ENCODE data around the gene ADAMTS6. TPM values are rescaled to one million over a fixed set of nuclear protein-coding genes. Genes with fewer than 3 reads are reported as not detected.
"Not testable (repeated sequence)": the region's sequence is repeated elsewhere in the genome, so short reads cannot be mapped to it uniquely, and the experiment has no call there.

ADAMTS6 gene
- polyA plus RNA-seq, 2 of the 4 experiments (the other 2 are of a cell fraction), result 0.22 to 0.66 TPM

GRCh38 chr5:65185468-65185867 is 296.3 kb downstream of the ADAMTS6 start:
- FAIRE-seq, result no peak
- Histone ChIP-seq H3K27ac (no peak overlapping the region), H3K9me3 (no peaks in the 10 kb centered on the region), H3K4me3 (no peak overlapping the region), H3K4me1 (peaks cover 3% of the 10 kb centered on the region; the same call in 1 of the 3 replicates), H3K4me2 (no peak overlapping the region)
- no peak for ATAC-seq
- CTCF ChIA-PET, result no interaction called here
- DNase-seq (ENCODE audit: low read depth in 1 of 2, low spot score in 1 of 2), result no peak
- no peak for TF ChIP-seq TP53 (CRISPR knock-in tag; IDR thresholded peaks at IDR 0.05)
- TF ChIP-seq POLR2A (IDR thresholded peaks at IDR 0.05; ENCODE audit: low read length), result no peak
- no peak for TF ChIP-seq ZNF302 (CRISPR knock-in tag; IDR thresholded peaks at IDR 0.05)
- TF ChIP-seq, protein P1, sequence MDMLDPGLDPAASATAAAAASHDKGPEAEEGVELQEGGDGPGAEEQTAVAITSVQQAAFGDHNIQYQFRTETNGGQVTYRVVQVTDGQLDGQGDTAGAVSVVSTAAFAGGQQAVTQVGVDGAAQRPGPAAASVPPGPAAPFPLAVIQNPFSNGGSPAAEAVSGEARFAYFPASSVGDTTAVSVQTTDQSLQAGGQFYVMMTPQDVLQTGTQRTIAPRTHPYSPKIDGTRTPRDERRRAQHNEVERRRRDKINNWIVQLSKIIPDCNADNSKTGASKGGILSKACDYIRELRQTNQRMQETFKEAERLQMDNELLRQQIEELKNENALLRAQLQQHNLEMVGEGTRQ (IDR thresholded peaks at IDR 0.05), result no peak
- no peak for TF ChIP-seq CBX8 (IDR thresholded peaks at IDR 0.05)
- TF ChIP-seq MYC (IDR thresholded peaks at IDR 0.05; ENCODE audit: borderline replicate concordance, low read length), result no peak
- no peak for TF ChIP-seq HES2 (IDR thresholded peaks at IDR 0.05)
- TF ChIP-seq E2F6 (IDR thresholded peaks at IDR 0.05; ENCODE audit: borderline replicate concordance, low read depth), result no peak
- TF ChIP-seq REST (IDR thresholded peaks at IDR 0.05), result no peak
- no peak for TF ChIP-seq CHD4 (IDR thresholded peaks at IDR 0.05; ENCODE audit: borderline replicate concordance)
- no peak for TF ChIP-seq SREBF2 (IDR thresholded peaks at IDR 0.05)
- WGBS (ENCODE audit: missing lambda C conversion rate), result 90% methylated on average over 1 of the region's 1 CpG
- POLR2A ChIA-PET, result no interaction called here

DNA sequence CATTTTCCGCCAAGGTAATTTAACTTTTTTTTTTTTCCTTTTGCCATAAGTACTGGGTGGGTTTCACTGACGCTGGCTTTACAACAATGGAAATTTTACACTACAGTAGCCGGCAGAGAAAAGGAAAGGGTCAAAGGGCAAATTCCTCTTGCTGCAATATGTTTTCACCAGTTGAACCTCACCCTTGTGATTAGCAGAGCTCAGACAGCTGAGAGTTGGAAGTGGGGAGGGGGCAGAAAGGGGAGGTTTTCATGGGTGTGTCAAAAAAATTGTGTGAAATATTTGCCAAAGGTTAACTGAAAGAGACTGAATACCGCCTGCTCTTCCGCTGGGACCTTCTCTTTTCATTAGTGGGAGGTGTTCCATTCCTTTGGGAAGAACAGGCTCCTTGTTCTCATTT is 296.9 kb downstream of the ADAMTS6 start:
- CTCF ChIA-PET, result no interaction called here
- TF ChIP-seq ESRRA (IDR thresholded peaks at IDR 0.05; ENCODE audit: borderline replicate concordance, low read length) (no peak), NR3C1 (IDR thresholded peaks at IDR 0.05) (no peak), HOXA7 (CRISPR knock-in tag; IDR thresholded peaks at IDR 0.05) (no peak), FOSB (CRISPR knock-in tag; IDR thresholded peaks at IDR 0.05) (no peak), PHF8 (IDR thresholded peaks at IDR 0.05; ENCODE audit: borderline replicate concordance, low read depth) (no peak), PBX3 (IDR thresholded peaks at IDR 0.05) (no peak), ZFP36 (IDR thresholded peaks at IDR 0.05; ENCODE audit: borderline replicate concordance, partially characterized antibody) (no peak), ZC3H11A (IDR thresholded peaks at IDR 0.05) (no peak), FOSL2 (IDR thresholded peaks at IDR 0.05) (no peak), FOSL2 (CRISPR knock-in tag; IDR thresholded peaks at IDR 0.05) (no peak), HOXB5 (CRISPR knock-in tag; IDR thresholded peaks at IDR 0.05) (no peak), NPAS2 (CRISPR knock-in tag; IDR thresholded peaks at IDR 0.05; ENCODE audit: borderline replicate concordance) (no peak), HEYL (CRISPR knock-in tag; IDR thresholded peaks at IDR 0.05) (no peak), EHMT2 (IDR thresholded peaks at IDR 0.05; ENCODE audit: low read depth) (no peak), EP300 (IDR thresholded peaks at IDR 0.05) (no peak), REST (IDR thresholded peaks at IDR 0.05) (no peak), CBX2 (IDR thresholded peaks at IDR 0.05; ENCODE audit: borderline replicate concordance, low read depth) (no peak), HDAC2 (IDR thresholded peaks at IDR 0.05) (no peak)
- no peaks in the 10 kb centered on the region for H3K4me1 ChIP-seq
- FAIRE-seq (no peak), ATAC-seq (no peak), DNase-seq (ENCODE audit: low read depth in 1 of 2, low spot score in 1 of 2) (no peak)
- H3K27ac ChIP-seq, result no peak overlapping the region
- no peak overlapping the region for H3K4me3 ChIP-seq
- H3K4me2 ChIP-seq, result no peak overlapping the region
- POLR2A ChIA-PET, result no interaction called here
- 79% methylated on average over 5 of the region's 5 CpGs for WGBS (ENCODE audit: missing lambda C conversion rate)
- H3K9me3 ChIP-seq, result no peaks in the 10 kb centered on the region

- ATAC-seq; H3K4me2 ChIP-seq; POLR2A ChIA-PET; H3K27ac ChIP-seq; FAIRE-seq; H3K9me3 ChIP-seq; CTCF ChIA-PET; H3K4me3 ChIP-seq; DNase-seq (ENCODE audit: low read depth in 1 of 2, low spot score in 1 of 2); H3K4me1 ChIP-seq: not testable (repeated sequence)
- WGBS (ENCODE audit: missing lambda C conversion rate), result 82% methylated on average over 18 of the region's 18 CpGs
Measured at GRCh38 chr5:65174231-65174630, 307.5 kb downstream of the ADAMTS6 start.
